NCI-H460 (cell line): ENCODE results near the gene TTC9. TPM values are rescaled to one million over a fixed set of nuclear protein-coding genes. Genes with fewer than 3 reads are reported as not detected.
A peak's percentile ranks its signal among the peaks of the same experiment; 100 is the strongest.

Source experiments
- DNase-seq: peaks from one replicate; pipeline ENCODE4 v3.0.0-alpha.2; 2016; ENCODE audit warnings: low read depth; ENCODE audit errors: extremely low read depth
- polyA plus RNA-seq: library from polyadenylated mRNA; depleted of rRNA; stranded (reverse); fragments of >200 nt; gene quantifications from 2 replicates; pipeline ENCODE4 v1.2.3, GENCODE V29; 2014; cell fraction: nucleus; rRNA removed
- total RNA-seq: library from RNA; depleted of rRNA; stranded (reverse); fragments of >200 nt; shearing (Covaris generic); gene quantifications from 2 replicates; pipeline ENCODE4 v1.2.3, GENCODE V29; 2014; rRNA removed

TTC9 gene
- 0.67 and 0.95 TPM in 2 replicates for total RNA-seq
- polyA plus RNA-seq: 0.18 TPM in 1 of 2 replicates, not detected in the other

DNA sequence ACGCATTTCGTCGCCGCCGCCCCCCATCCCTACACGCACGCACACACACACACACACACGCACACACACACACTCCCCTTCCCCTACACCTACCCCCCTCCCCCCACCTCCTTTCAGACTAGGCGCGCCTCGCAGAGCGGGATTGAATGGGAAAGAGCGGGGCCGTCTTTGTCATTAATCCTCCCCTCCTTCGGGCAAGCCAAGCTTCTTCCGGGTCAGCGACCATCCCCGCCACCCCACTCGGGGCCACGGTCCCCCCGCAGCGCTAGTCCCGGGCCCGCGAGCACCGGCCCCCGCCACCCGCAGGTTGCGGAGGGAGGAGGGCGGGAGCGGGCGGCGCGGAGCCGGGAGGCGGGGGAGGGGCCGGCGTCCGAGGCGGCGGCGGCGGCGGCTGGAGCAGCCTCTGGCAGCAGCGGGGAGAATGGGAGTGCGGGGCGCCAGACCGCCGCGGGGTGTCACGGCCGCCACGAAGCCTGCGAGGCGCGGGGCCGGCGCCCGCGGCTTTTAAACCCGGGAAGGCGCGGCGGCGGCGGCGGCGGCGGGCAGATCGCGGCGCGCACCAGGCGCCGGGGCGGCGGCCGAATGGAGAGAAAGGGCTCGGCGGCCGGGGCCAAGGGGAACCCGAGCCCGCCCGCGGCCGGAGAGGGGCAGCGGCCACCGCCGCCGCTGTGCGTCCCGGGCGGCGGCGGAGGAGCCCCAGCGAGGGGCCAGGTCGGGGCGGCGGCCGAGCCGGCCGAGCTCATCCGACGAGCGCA lies at the start of gene TTC9:
Gene TTC9, plus strand, starts transcription at position 369 of the 755 bp plus-strand sequence. Its CDS starts 214 bp downstream, at position 583.
- no peak for DNase-seq

DNA sequence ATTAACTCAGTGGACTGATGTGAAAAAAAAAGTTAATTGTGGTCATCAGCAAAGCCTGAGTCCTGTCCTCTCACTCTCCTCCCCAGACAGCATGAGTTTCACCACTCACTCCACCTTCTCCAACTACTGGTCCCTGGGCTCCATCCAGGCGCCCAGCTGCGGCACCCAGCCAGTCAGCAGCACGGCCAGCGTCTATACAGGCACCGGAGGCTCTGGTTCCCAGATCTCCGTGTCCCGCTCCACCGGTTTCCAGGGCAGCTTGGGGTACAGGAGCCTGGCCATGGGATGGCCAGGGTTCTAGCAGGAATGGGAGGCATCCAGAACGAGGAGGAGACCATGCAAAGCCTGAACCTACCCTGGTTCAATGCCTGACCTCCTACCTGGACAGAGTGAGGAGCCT lies 47.3 kb upstream of the TTC9 start:
- no peak for DNase-seq

- DNase-seq: no peak
These were observed 46.1 kb upstream of the TTC9 start for GRCh38 chr14:70595443-70596185.

- no peak for DNase-seq
These were observed 44.0 kb upstream of the TTC9 start for GRCh38 chr14:70597731-70598130.

DNA sequence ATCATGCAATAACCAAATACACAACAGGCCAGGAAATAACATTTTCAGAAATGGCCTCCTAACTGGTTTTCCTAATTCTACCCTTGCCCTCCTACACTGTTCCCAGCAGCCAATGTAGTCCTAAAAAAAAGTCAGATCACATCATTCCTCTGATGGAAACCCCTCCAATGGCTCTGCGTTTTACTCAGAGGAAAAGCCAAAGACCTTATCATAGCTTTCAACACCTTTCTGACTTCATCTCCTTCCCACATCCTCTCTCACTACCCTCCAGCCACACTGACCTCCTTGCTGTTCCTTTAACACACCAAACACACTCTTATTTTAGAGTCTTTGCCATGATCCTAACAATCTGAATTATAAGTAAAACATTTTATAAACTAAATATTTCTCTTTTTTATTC lies 42.4 kb upstream of the TTC9 start:
- DNase-seq: no peak

GRCh38 chr14:70600382-70601157 lies 41.1 kb upstream of the TTC9 start, which contains the start of gene MED6:
MED6 (minus strand) TSS chr14:70600655; CDS start chr14:70600637, 18 bp downstream.
- peak; percentile 94 for DNase-seq

- no peak for DNase-seq
These were observed 40.6 kb upstream of the TTC9 start for GRCh38 chr14:70601162-70601561.

- no peak for DNase-seq
These were observed 39.5 kb upstream of the TTC9 start for GRCh38 chr14:70602254-70602653.

GRCh38 chr14:70611216-70611615 lies 30.5 kb upstream of the TTC9 start:
- DNase-seq: no peak

- DNase-seq: no peak
These were observed 25.1 kb upstream of the TTC9 start for GRCh38 chr14:70616646-70617045.

DNA sequence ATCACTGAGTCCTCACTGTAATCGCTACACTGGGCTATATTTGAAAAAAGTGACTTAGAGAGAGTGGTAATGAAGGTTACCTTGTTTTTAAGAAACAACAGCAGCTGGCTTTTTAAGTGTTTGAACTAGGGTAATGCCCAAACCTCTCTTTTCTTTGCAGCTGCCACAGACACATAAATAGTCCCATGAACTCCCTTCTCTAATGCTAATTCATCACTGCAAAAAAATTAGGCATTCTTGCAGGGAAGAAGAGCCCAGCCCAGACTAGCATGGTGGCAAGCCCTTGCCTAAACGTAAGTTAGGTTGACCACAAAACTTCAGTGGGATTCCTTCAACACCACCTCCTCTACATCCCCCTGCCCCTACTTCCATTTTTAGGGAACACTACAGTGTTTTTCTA lies 23.4 kb upstream of the TTC9 start:
- no peak for DNase-seq

GRCh38 chr14:70619708-70620107 lies 22.0 kb upstream of the TTC9 start:
- no peak for DNase-seq

- peak; percentile 56 for DNase-seq
These were observed 19.5 kb upstream of the TTC9 start for GRCh38 chr14:70622111-70622712.

GRCh38 chr14:70624972-70625371 lies 16.7 kb upstream of the TTC9 start:
- DNase-seq: no peak

GRCh38 chr14:70631948-70632347 lies 9.8 kb upstream of the TTC9 start:
- DNase-seq: no peak

DNA sequence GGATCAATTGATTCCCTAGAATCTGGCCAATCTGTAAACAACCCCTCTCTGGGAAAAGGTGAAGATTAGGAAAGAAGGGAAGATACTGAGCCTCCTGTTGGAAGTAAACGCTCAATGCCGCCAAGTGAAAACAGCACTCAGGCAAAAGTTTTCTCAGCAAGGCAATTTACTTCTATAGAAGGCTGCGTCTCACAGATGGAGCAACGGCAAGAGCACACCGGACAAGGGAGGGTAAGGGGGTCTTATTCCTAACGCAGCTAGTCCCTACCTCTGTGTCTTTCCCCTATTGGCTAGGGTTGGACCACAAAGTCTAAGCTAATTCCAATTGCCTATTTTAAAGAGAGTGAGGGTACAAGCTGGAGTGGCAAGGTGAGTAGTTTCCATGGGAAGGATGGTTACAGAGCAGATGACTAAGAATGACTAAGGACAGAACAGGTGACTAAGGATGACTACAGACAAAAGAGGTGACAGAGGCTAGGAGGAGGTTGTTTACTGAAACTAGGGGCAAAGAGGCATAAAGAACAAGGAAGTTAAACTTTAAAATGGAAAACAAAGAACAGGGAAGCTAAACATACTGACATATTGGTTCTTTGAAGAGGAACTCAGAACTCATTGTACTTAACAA lies 5.6 kb upstream of the TTC9 start:
- DNase-seq: no peak

GRCh38 chr14:70638416-70638815 lies 3.3 kb upstream of the TTC9 start:
- no peak for DNase-seq

DNA sequence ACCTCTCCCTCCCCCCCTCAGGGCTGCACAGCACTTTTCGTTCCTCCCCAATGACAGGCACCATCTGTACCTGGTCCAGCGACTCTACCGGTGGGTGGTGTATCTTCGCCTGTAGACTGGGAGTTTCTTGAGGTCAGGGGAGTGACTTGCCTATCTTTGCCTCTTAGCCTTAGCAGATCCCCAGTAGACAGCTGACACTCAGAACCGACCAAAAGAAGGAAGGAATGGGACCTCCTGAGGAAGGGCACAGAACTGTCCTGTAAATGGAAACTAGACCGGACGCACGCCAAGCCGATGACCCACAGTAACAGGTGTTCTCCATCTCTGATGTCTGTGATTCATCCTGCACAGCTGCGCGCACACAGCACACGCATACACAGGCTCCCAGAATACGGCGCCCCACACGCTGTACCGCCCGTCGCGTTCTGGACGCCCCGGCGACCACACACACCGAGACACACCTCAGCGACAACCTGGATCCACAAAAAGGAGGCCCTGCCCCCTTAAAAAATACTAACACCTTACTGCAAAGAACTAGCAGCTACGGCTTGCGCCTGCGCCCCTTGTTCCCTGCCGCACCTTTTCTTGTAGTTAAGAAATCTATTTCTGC lies 673 bp upstream of the TTC9 start:
- peak; percentile 13 for DNase-seq

GRCh38 chr14:70642303-70643235 lies 853 bp downstream of the TTC9 start:
- no peak for DNase-seq
